Keratinocyte (primary cell): Measurements from ENCODE around the gene SYK. TPM values are rescaled to one million over a fixed set of nuclear protein-coding genes. Genes with fewer than 3 reads are reported as not detected.
"Not testable (repeated sequence)": the region's sequence is repeated elsewhere in the genome, so short reads cannot be mapped to it uniquely, and the experiment has no call there.

Source experiments
- DNase-seq: peaks from one replicate; pipeline ENCODE4 v3.0.0-alpha.2; 2011; ENCODE audit warnings: low read depth, missing footprints, low spot score
- FAIRE-seq: peaks from 2 replicates; lab custom pipeline; 2011; peaks lifted over from hg19 to GRCh38; lab: Jason Lieb, UNC
- H2AFZ ChIP-seq: 2 replicates; pipeline ENCODE4 v1.6.0; 2012; ENCODE audit warnings: low read length, control low read depth, inconsistent platforms; ENCODE audit not compliant: control insufficient read depth
- H3K27ac ChIP-seq: 2 replicates; pipeline ENCODE4 v1.5.1; 2011; ENCODE audit warnings: low read length; ENCODE audit not compliant: control insufficient read depth, insufficient read depth
- H3K27me3 ChIP-seq: 3 replicates; pipeline ENCODE4 v1.6.0; 2011; ENCODE audit warnings: low read length; ENCODE audit not compliant: control insufficient read depth, insufficient read depth; ENCODE audit errors: extremely low read depth
- H3K36me3 ChIP-seq, 2 experiments: 2 replicates in 1 of 2; 3 replicates in 1 of 2; pipeline ENCODE4 v1.5.1; 2011; ENCODE audit warnings: low read length in 2 of 2, mild to moderate bottlenecking in 1 of 2; ENCODE audit not compliant: control insufficient read depth in 2 of 2, insufficient read depth in 2 of 2; ENCODE audit errors: extremely low read depth in 1 of 2
- H3K4me1 ChIP-seq: 3 replicates; pipeline ENCODE4 v1.5.1; 2011; ENCODE audit warnings: low read length; ENCODE audit not compliant: control insufficient read depth, insufficient read depth; ENCODE audit errors: extremely low read depth
- H3K4me2 ChIP-seq: 3 replicates; pipeline ENCODE4 v1.6.0; 2011; ENCODE audit warnings: low read depth, low read length; ENCODE audit not compliant: control insufficient read depth, insufficient read depth; ENCODE audit errors: extremely low read depth
- H3K4me3 ChIP-seq, 3 experiments: fragments of 200-600 bp in 1 of 3; sonication (generic) in 1 of 3; 2 replicates in 2 of 3; 3 replicates in 1 of 3; pipeline ENCODE4 v1.5.1; 2011 to 2016; ENCODE audit warnings: low read length in 3 of 3, mild to moderate bottlenecking in 3 of 3, control low read depth in 2 of 3, inconsistent platforms in 1 of 3, low read depth in 1 of 3, mixed read lengths in 1 of 3, mixed run types in 1 of 3, moderate library complexity in 1 of 3; ENCODE audit not compliant: control insufficient read depth in 2 of 3, insufficient read depth in 2 of 3; ENCODE audit errors: extremely low read depth in 1 of 3
- H3K79me2 ChIP-seq: 2 replicates; pipeline ENCODE4 v1.6.0; 2012; ENCODE audit warnings: low read length; ENCODE audit not compliant: control insufficient read depth, insufficient read depth
- H3K9ac ChIP-seq: 3 replicates; pipeline ENCODE4 v1.6.0; 2011; ENCODE audit warnings: low read length; ENCODE audit not compliant: control insufficient read depth, insufficient read depth; ENCODE audit errors: extremely low read depth
- H3K9me1 ChIP-seq: 3 replicates; pipeline ENCODE4 v1.6.0; 2011; ENCODE audit warnings: low read length; ENCODE audit not compliant: control insufficient read depth, insufficient read depth; ENCODE audit errors: extremely low read depth
- H3K9me3 ChIP-seq: 2 replicates; pipeline ENCODE4 v1.5.1; 2012; ENCODE audit warnings: low read depth, low read length; ENCODE audit not compliant: control insufficient read depth
- H4K20me1 ChIP-seq: 3 replicates; pipeline ENCODE4 v1.6.0; 2011; ENCODE audit warnings: low read length; ENCODE audit not compliant: control insufficient read depth, insufficient read depth; ENCODE audit errors: extremely low read depth
- EZH2 ChIP-seq: IDR thresholded peaks from one replicate; pipeline ENCODE4 v1.6.1; 2012; ENCODE audit warnings: inconsistent platforms, mild to moderate bottlenecking, low read length, moderate library complexity
- dilution Hi-C: fragments of 300-500 bp; cut with MboI; formaldehyde crosslinking; loops from one replicate; pipeline ENCODE4 v1.7.0; 2020; ENCODE audit warnings: low sequenced_read_pairs; ENCODE audit not compliant: extremely low pct_ligation_motif_present
- polyA minus RNA-seq, 3 experiments: library from RNA; depleted of rRNA, polyadenylated mRNA; stranded (reverse); fragments of >200 nt; gene quantifications; 1 replicate in 1 of 3; 2 replicates in 1 of 3; 3 replicates in 1 of 3; pipeline ENCODE4 v1.2.3, GENCODE V29; 2011
- polyA plus RNA-seq, 5 experiments: library from polyadenylated mRNA; depleted of rRNA in 3 of 5; stranded (reverse) in 3 of 5; stranded (forward) in 1 of 5; unstranded in 1 of 5; fragments of >200 nt; gene quantifications; 1 replicate in 1 of 5; 2 replicates in 3 of 5; 3 replicates in 1 of 5; pipeline versions ENCODE4 v1.2.1 to v1.2.3, GENCODE V29; 2011 to 2012; ENCODE audit warnings: missing spikeins in 2 of 5, low read depth in 1 of 5, low replicate concordance in 1 of 5
- TF ChIP-seq, protein P1 (sequence below), 3 experiments: IDR thresholded peaks in 1 of 3; conservative IDR thresholded peaks in 1 of 3; optimal IDR thresholded peaks in 1 of 3; 2 replicates in 2 of 3; 3 replicates in 1 of 3; pipeline versions ENCODE3 to v1.5.1; 2011; ENCODE audit warnings: low read length in 3 of 3, mild to moderate bottlenecking in 3 of 3, moderate library complexity in 2 of 3, control low read depth in 1 of 3, inconsistent platforms in 1 of 3; ENCODE audit not compliant: insufficient read depth in 2 of 3; ENCODE audit errors: extremely low read depth in 1 of 3

The SYK gene
- polyA plus RNA-seq: 1.4 to 2.0 TPM (median 1.8 TPM) in 3 replicates
- 1.8 TPM for polyA plus RNA-seq (2011; ENCODE audit: low read depth)
- polyA plus RNA-seq (2011; cell fraction: cytosol; rRNA removed): 1.7 and 2.4 TPM in 2 replicates
- 1.9 and 2.2 TPM in 2 replicates for polyA plus RNA-seq (2011; cell fraction: nucleus; rRNA removed)
- 2.4 and 2.5 TPM in 2 replicates for polyA plus RNA-seq (2012; ENCODE audit: low replicate concordance)
- polyA minus RNA-seq: 1.4 to 3.4 TPM (median 1.6 TPM) in 3 replicates
- polyA minus RNA-seq (2011; cell fraction: cytosol; rRNA and poly(A)+ RNA removed): 8.4 TPM
- 1.8 and 3.3 TPM in 2 replicates for polyA minus RNA-seq (2011; cell fraction: nucleus; rRNA and poly(A)+ RNA removed)

DNA sequence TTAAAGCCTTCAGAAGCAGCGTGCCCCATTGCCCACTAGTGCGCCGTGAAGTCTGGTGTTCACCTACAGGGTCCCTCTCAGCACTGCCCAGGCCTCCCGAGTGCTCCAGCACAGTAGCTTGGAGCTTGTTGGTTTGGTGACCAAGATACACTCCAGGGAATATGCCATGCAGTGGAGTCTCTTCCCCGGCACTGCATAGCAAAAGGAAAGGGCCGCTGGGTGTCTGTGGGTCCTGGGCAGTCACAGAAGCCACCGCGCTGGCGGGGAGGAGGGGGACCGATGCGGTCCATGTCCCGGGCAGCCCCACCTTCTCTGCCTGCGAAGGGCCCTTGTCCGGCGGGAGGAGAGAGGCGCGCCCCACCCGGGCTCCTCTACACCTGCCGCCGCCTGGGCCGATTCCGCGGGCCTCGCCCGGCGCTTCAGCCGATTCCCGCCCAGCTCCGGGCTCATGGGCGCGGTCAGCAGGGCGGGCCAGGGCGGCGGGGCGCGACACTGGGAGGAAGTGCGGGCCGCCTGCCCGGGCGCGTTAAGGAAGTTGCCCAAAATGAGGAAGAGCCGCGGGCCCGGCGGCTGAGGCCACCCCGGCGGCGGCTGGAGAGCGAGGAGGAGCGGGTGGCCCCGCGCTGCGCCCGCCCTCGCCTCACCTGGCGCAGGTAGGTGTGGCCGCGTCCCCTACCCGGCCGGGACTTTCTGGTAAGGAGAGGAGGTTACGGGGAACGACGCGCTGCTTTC lies at the start of gene SYK:
TSS of gene SYK (plus strand) at position 579 of the 732 bp plus-strand sequence. CDS start 42,080 bp downstream, outside the sequence.
- H3K9me1 ChIP-seq: no peaks in the 10 kb centered on the region
- H3K4me1 ChIP-seq: peaks cover 12% of the 10 kb centered on the region
- FAIRE-seq (no peak), DNase-seq (no peak)
- H3K4me2 ChIP-seq: peak within 1 kb of the TSS; percentile 97
- no peaks in the 10 kb centered on the region for H4K20me1 ChIP-seq
- peak within 1 kb of the TSS; percentile 79 for H3K9ac ChIP-seq
- dilution Hi-C loops: no loop called here
- H3K27ac ChIP-seq: peak within 1 kb of the TSS; percentile 52
- H3K4me3 ChIP-seq: peak within 1 kb of the TSS; percentile 64 to 84 (median 79)
- H3K36me3 ChIP-seq: no peaks in the 10 kb centered on the region
- peaks cover 4% of the 10 kb centered on the region for H3K27me3 ChIP-seq
- TF ChIP-seq, protein P1, sequence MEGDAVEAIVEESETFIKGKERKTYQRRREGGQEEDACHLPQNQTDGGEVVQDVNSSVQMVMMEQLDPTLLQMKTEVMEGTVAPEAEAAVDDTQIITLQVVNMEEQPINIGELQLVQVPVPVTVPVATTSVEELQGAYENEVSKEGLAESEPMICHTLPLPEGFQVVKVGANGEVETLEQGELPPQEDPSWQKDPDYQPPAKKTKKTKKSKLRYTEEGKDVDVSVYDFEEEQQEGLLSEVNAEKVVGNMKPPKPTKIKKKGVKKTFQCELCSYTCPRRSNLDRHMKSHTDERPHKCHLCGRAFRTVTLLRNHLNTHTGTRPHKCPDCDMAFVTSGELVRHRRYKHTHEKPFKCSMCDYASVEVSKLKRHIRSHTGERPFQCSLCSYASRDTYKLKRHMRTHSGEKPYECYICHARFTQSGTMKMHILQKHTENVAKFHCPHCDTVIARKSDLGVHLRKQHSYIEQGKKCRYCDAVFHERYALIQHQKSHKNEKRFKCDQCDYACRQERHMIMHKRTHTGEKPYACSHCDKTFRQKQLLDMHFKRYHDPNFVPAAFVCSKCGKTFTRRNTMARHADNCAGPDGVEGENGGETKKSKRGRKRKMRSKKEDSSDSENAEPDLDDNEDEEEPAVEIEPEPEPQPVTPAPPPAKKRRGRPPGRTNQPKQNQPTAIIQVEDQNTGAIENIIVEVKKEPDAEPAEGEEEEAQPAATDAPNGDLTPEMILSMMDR (optimal IDR thresholded peaks at IDR 0.05 in 1 of 3, IDR thresholded peaks at IDR 0.05 in 1 of 3, conservative IDR thresholded peaks at IDR 0.05 in 1 of 3; ENCODE audit: extremely low read depth in 1 of 3, insufficient read depth in 2 of 3, low read length in 3 of 3): no peak
- no peak for TF ChIP-seq EZH2
- no peaks in the 10 kb centered on the region for H3K9me3 ChIP-seq
- peak within 1 kb of the TSS; percentile 91 for H2AFZ ChIP-seq
- no peaks in the 10 kb centered on the region for H3K79me2 ChIP-seq

DNA sequence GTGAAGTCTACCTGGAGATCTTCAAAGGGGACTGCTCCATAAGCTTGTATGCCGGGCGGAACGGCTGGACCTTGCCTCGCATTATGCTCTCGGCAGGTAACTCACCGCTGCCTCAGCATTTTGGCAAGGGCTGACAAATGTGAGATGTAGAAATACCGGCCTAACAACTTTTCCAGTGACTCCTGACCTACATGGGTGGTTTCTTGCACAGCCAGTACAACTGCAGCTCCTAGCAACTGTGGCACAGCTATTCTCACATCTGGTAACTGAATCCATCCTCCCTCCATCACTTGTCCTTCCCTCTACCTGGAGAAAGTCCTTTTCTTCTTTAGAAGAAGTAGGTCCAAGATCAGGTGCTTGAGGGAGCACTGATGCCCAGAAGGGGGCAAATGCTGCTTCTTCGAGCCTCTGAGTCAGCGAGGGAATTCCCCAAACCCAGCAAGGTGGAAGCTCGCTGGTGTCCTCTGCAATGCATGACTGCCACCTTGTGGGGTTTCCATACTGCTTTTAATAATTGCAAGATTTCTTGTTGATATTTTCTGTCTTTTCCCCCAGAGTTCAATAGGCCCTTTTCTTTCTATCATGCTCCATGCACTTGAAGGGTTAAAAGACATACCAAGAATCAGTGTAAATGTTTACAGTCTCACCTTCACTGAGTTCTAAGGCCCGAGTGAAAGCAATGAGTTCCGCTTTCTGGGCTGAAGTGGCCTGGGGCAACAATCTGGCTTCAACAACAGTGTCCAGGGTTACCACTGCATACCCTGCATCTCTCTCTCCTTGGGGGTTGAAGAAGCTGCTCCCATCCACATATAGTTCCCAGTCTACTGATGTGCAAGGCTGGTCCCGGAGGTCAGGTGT lies 45.9 kb upstream of the SYK start:
- FAIRE-seq, H3K79me2 ChIP-seq, dilution Hi-C loops, H4K20me1 ChIP-seq, H3K36me3 ChIP-seq, H3K9me1 ChIP-seq, H3K27me3 ChIP-seq, H2AFZ ChIP-seq, H3K27ac ChIP-seq, H3K4me2 ChIP-seq, H3K4me1 ChIP-seq, H3K9ac ChIP-seq, H3K9me3 ChIP-seq, H3K4me3 ChIP-seq: not testable (repeated sequence)
- TF ChIP-seq, protein P1 (optimal IDR thresholded peaks at IDR 0.05 in 1 of 3, IDR thresholded peaks at IDR 0.05 in 1 of 3, conservative IDR thresholded peaks at IDR 0.05 in 1 of 3; ENCODE audit: extremely low read depth in 1 of 3, insufficient read depth in 2 of 3, low read length in 3 of 3): peak in 2 of 3 experiments; percentile 49 to 55
- DNase-seq: peak; percentile 40

DNA sequence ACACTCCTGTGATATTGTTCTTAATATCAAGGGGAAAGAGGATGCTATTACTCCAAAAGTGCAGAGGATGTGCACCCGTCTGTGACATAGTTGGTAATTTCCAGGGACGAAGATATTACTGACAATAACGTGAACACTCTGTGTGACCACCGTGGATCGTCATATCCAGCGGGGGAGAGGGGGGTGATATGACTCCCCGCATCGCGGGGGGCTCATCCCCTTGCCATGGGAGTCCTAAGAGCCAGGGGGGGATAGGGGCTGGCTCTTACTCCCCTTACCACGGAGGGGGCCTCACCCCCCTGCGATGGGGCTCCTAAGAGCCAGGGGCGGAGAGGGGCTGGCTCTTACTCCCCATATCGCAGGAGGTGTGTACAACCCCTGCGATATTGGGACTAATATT lies 41.0 kb upstream of the SYK start:
- FAIRE-seq, H2AFZ ChIP-seq: not testable (repeated sequence)

More for the DNA sequence above, 41.0 kb upstream of the SYK start:
- DNase-seq, dilution Hi-C loops, H3K9me1 ChIP-seq, H3K4me2 ChIP-seq, H3K9me3 ChIP-seq, H3K27me3 ChIP-seq, H3K27ac ChIP-seq, H3K4me3 ChIP-seq, H3K4me1 ChIP-seq, H3K9ac ChIP-seq, H3K36me3 ChIP-seq, H3K79me2 ChIP-seq, H4K20me1 ChIP-seq: not testable (repeated sequence)
